Testis (tissue), 2 donors: ENCODE data around the gene PDS5B.

Source experiments
- CTCF ChIP-seq, 3 experiments: fragments of 450-650 bp in 2 of 3; fragments of 200-600 bp in 1 of 3; sonication (generic) in 1 of 3; IDR thresholded peaks; one replicate each; pipeline ENCODE4 v1.5.1; 2016 to 2019; ENCODE audit warnings: antibody characterized with exemption in 3 of 3, mild to moderate bottlenecking in 2 of 3, moderate library complexity in 1 of 3
- POLR2A ChIP-seq: fragments of 450-650 bp; IDR thresholded peaks from one replicate; pipeline ENCODE4 v1.6.1; 2017; ENCODE audit warnings: antibody characterized with exemption, mild to moderate bottlenecking, moderate library complexity

- no peak for TF ChIP-seq CTCF (IDR thresholded peaks at IDR 0.05)
- no peak for TF ChIP-seq POLR2A
Observed at GRCh38 chr13:32754179-32754578, 167.9 kb downstream of the PDS5B start.
